Endothelial cell of umbilical vein (primary cell): ENCODE results near the gene BGN. TPM values are rescaled to one million over a fixed set of nuclear protein-coding genes. Genes with fewer than 3 reads are reported as not detected.
A peak's percentile ranks its signal among the peaks of the same experiment; 100 is the strongest.

ENCODE experiments used
- BruUV-seq: library from RNA; stranded (reverse); fragments of 400-500 nt; replicated peaks from 2 replicates; lab custom pipeline; 2021; lab: Mats Ljungman, UMichigan
- CTCF ChIA-PET: fragments of 300-600, 350-600 bp; sonication (Branson Sonifier 250); formaldehyde crosslinking; loops from one replicate; lab custom pipeline; 2021; ENCODE audit warnings: antibody characterized with exemption, inconsistent platforms; lab: Charles Lee
- POLR2A ChIA-PET: fragments of 300-600, 350-600 bp; sonication (Branson Sonifier 250); formaldehyde crosslinking; loops from one replicate; lab custom pipeline; 2021; ENCODE audit warnings: antibody characterized with exemption, inconsistent platforms; lab: Charles Lee
- DNase-seq: peaks from one replicate; pipeline ENCODE4 v3.0.0-alpha.2; 2011; ENCODE audit warnings: low read depth, low spot score
- FAIRE-seq: peaks from 2 replicates; lab custom pipeline; 2011; peaks lifted over from hg19 to GRCh38; lab: Jason Lieb, UNC
- H2AFZ ChIP-seq: 2 replicates; pipeline ENCODE4 v1.6.0; 2012; ENCODE audit warnings: low read depth, low read length, control low read depth, inconsistent platforms
- H3K27ac ChIP-seq: 2 replicates; pipeline ENCODE4 v1.5.1; 2011; ENCODE audit warnings: low read depth, mild to moderate bottlenecking, control low read depth, low read length, moderate library complexity; ENCODE audit not compliant: insufficient read depth
- H3K27me3 ChIP-seq, 2 experiments: 2 replicates each; pipeline versions ENCODE4 v1.6.0 to v1.6.1; 2011; ENCODE audit warnings: low read length in 2 of 2, mixed read lengths in 1 of 2; ENCODE audit not compliant: control insufficient read depth in 2 of 2, insufficient read depth in 2 of 2
- H3K36me3 ChIP-seq, 2 experiments: 2 replicates in 1 of 2; 3 replicates in 1 of 2; pipeline ENCODE4 v1.5.1; 2011; ENCODE audit warnings: low read length in 2 of 2, mild to moderate bottlenecking in 1 of 2, moderate library complexity in 1 of 2; ENCODE audit not compliant: control insufficient read depth in 2 of 2, insufficient read depth in 2 of 2; ENCODE audit errors: extremely low read depth in 1 of 2
- H3K4me1 ChIP-seq: 3 replicates; pipeline ENCODE4 v1.5.1; 2011; ENCODE audit warnings: mild to moderate bottlenecking, low read length; ENCODE audit not compliant: control insufficient read depth, insufficient read depth; ENCODE audit errors: extremely low read depth
- H3K4me2 ChIP-seq: 2 replicates; pipeline ENCODE4 v1.6.1; 2011; ENCODE audit warnings: low read length, control low read depth, mixed read lengths; ENCODE audit not compliant: insufficient read depth
- H3K4me3 ChIP-seq, 3 experiments: fragments of 200-600 bp in 1 of 3; sonication (generic), shearing (Covaris generic) in 1 of 3; replicated peaks in 1 of 3; 2 replicates each; pipeline ENCODE4 v1.5.1; 2011 to 2016; ENCODE audit warnings: control low read depth in 3 of 3, low read length in 3 of 3, mild to moderate bottlenecking in 2 of 3, inconsistent platforms in 1 of 3, low read depth in 1 of 3, moderate library complexity in 1 of 3; ENCODE audit not compliant: insufficient read depth in 1 of 3
- H3K79me2 ChIP-seq: 2 replicates; pipeline ENCODE4 v1.6.0; 2012; ENCODE audit warnings: low read length, inconsistent platforms; ENCODE audit not compliant: control insufficient read depth, insufficient read depth
- H3K9ac ChIP-seq: replicated peaks from 2 replicates; pipeline ENCODE3; 2011; ENCODE audit warnings: low read length, control low read depth; ENCODE audit not compliant: insufficient read depth; ENCODE audit errors: extremely low read depth
- H3K9me1 ChIP-seq: replicated peaks from 3 replicates; pipeline ENCODE4 v1.6.0; 2011; ENCODE audit warnings: mild to moderate bottlenecking, low read length; ENCODE audit not compliant: control insufficient read depth, insufficient read depth; ENCODE audit errors: extremely low read depth
- H3K9me3 ChIP-seq: replicated peaks from 2 replicates; pipeline ENCODE4 v1.5.1; 2012; ENCODE audit warnings: low read length, inconsistent platforms; ENCODE audit not compliant: control insufficient read depth, insufficient read depth
- H4K20me1 ChIP-seq: replicated peaks from 2 replicates; pipeline ENCODE3; 2011; ENCODE audit warnings: mild to moderate bottlenecking, low read length; ENCODE audit not compliant: control insufficient read depth, insufficient read depth; ENCODE audit errors: extremely low read depth
- EZH2 ChIP-seq: IDR thresholded peaks from 2 replicates; pipeline ENCODE4 v1.6.1; 2012; ENCODE audit warnings: borderline replicate concordance, low read depth, mild to moderate bottlenecking, moderate library complexity, low read length, inconsistent platforms; ENCODE audit not compliant: severe bottlenecking
- FOS ChIP-seq: IDR thresholded peaks from 2 replicates; pipeline ENCODE4 v1.6.1; 2011; ENCODE audit warnings: mild to moderate bottlenecking, low read length, moderate library complexity, borderline replicate concordance; ENCODE audit not compliant: insufficient read depth
- GATA2 ChIP-seq: IDR thresholded peaks from 2 replicates; pipeline ENCODE4 v1.7.0; 2011; ENCODE audit warnings: low read depth, mild to moderate bottlenecking, moderate library complexity, mixed read lengths, low read length; ENCODE audit not compliant: insufficient read length, insufficient read depth
- JUN ChIP-seq: IDR thresholded peaks from 2 replicates; pipeline ENCODE4 v1.6.1; 2011; ENCODE audit warnings: borderline replicate concordance, low read depth; ENCODE audit not compliant: insufficient read length, insufficient read depth
- MYC ChIP-seq: IDR thresholded peaks from one replicate; pipeline ENCODE4 v1.6.1; 2011; ENCODE audit warnings: mild to moderate bottlenecking, low read depth, low read length
- POLR2A ChIP-seq: IDR thresholded peaks from 2 replicates; pipeline ENCODE4 v1.6.1; 2012; ENCODE audit warnings: low read depth, mild to moderate bottlenecking, control low read depth, low read length
- POLR2AphosphoS5 ChIP-seq: IDR thresholded peaks from 2 replicates; pipeline ENCODE4 v1.6.1; 2012; ENCODE audit warnings: low read depth, mild to moderate bottlenecking, control low read depth, low read length, moderate library complexity; ENCODE audit not compliant: insufficient read depth
- dilution Hi-C: fragments of 300-500 bp; cut with MboI; formaldehyde crosslinking; loops from one replicate; pipeline ENCODE4 v1.15.0; 2019; ENCODE audit warnings: low sequenced_read_pairs; ENCODE audit not compliant: extremely low pct_ligation_motif_present
- intact Hi-C: fragments of 100-400 bp; cut with micrococcal nuclease; formaldehyde crosslinking; loops from one replicate; pipeline ENCODE4 v1.10.0; 2022
- polyA plus RNA-seq, 4 experiments: library from polyadenylated mRNA; depleted of rRNA in 3 of 4; stranded (reverse) in 3 of 4; unstranded in 1 of 4; fragments of >200 nt; gene quantifications; 2 replicates each; pipeline versions ENCODE4 v1.2.1 to v1.2.3, GENCODE V29; 2011 to 2012; ENCODE audit warnings: missing spikeins in 1 of 4
- total RNA-seq: library from RNA; stranded (reverse); gene quantifications from 2 replicates; pipeline ENCODE4 v1.2.3, GENCODE V29; 2021
- TF ChIP-seq, protein P1 (sequence below), 2 donors: IDR thresholded peaks; 1 replicate in 1 of 2; 2 replicates in 1 of 2; pipeline ENCODE4 v1.5.1; 2011; ENCODE audit warnings: low read length in 2 of 2, mild to moderate bottlenecking in 2 of 2, moderate library complexity in 2 of 2, control low read depth in 1 of 2, inconsistent platforms in 1 of 2, low read depth in 1 of 2; ENCODE audit not compliant: insufficient read depth in 1 of 2; ENCODE audit errors: extremely low read depth in 1 of 2
- TF ChIP-seq, protein P2 (sequence below): IDR thresholded peaks from 2 replicates; pipeline ENCODE4 v1.6.1; 2011; ENCODE audit not compliant: insufficient read depth, insufficient read length

The BGN gene
- total and polyA plus RNA-seq, 2 donors (not counting 3 experiments of a cell fraction or from before 2014, with no cell fraction given): 479 to 879 TPM

DNA sequence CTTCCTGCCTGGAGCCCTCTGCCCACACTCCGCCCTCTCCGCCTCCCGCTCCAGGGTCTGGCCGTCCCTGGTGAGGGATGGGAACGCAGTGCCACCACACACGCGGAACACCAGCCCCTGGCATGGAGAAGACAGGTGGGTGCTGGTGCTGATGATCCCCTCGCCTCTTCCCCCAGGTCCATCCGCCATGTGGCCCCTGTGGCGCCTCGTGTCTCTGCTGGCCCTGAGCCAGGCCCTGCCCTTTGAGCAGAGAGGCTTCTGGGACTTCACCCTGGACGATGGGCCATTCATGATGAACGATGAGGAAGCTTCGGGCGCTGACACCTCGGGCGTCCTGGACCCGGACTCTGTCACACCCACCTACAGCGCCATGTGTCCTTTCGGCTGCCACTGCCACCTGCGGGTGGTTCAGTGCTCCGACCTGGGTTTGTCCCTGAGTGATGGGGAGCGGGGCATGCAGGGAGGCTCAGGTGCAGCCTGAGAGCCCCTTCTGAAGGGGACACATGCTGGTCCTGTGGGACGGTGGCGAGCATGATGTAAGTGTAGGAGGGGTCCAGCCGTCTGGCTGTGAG, 9.8 kb downstream of the BGN start:
- TF ChIP-seq GATA2: no peak
- no peak for TF ChIP-seq JUN
- TF ChIP-seq MYC: no peak
- no peak for TF ChIP-seq POLR2A
- TF ChIP-seq, protein P1, sequence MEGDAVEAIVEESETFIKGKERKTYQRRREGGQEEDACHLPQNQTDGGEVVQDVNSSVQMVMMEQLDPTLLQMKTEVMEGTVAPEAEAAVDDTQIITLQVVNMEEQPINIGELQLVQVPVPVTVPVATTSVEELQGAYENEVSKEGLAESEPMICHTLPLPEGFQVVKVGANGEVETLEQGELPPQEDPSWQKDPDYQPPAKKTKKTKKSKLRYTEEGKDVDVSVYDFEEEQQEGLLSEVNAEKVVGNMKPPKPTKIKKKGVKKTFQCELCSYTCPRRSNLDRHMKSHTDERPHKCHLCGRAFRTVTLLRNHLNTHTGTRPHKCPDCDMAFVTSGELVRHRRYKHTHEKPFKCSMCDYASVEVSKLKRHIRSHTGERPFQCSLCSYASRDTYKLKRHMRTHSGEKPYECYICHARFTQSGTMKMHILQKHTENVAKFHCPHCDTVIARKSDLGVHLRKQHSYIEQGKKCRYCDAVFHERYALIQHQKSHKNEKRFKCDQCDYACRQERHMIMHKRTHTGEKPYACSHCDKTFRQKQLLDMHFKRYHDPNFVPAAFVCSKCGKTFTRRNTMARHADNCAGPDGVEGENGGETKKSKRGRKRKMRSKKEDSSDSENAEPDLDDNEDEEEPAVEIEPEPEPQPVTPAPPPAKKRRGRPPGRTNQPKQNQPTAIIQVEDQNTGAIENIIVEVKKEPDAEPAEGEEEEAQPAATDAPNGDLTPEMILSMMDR (IDR thresholded peaks at IDR 0.05; ENCODE audit: extremely low read depth in 1 of 2, insufficient read depth in 1 of 2, low read depth in 1 of 2, low read length in 2 of 2): no peak
- no peak for TF ChIP-seq EZH2
- TF ChIP-seq POLR2AphosphoS5: no peak
- no peak for TF ChIP-seq FOS
- TF ChIP-seq, protein P2, sequence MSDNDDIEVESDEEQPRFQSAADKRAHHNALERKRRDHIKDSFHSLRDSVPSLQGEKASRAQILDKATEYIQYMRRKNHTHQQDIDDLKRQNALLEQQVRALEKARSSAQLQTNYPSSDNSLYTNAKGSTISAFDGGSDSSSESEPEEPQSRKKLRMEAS: no peak
- Histone ChIP-seq H4K20me1 (no peaks in the 10 kb centered on the region), H3K9me3 (no peaks in the 10 kb centered on the region), H3K9ac (no peak overlapping the region), H3K79me2 (no peaks in the 10 kb centered on the region), H3K9me1 (no peaks in the 10 kb centered on the region), H2AFZ (no peak overlapping the region), H3K27ac (no peak overlapping the region), H3K27me3 (no peaks in the 10 kb centered on the region), H3K36me3 (peaks cover 0 to 43% of the 10 kb centered on the region in 2 experiments), H3K4me3 (no peak overlapping the region), H3K4me2 (no peak overlapping the region), H3K4me1 (no peaks in the 10 kb centered on the region)
- intact Hi-C loops (loop anchor here (5.0 kb wide), 1 partner anchor 562 kb away; no protein-coding TSS in a partner anchor), dilution Hi-C loops (no loop called here)
- POLR2A ChIA-PET: no interaction called here
- no peak for DNase-seq
- peak; percentile 33 for FAIRE-seq
- CTCF ChIA-PET: interaction anchor here (3.6 to 8.2 kb wide), 2 partner anchors 34 to 44 kb away, joined by 55 to 146 read pairs; partner anchors contain the start of gene HAUS7
- no TSS peak for BruUV-seq
